Peyer's patch (tissue), 4 donors: ENCODE data around the gene MTHFSD.

Experiments
- POLR2A ChIP-seq, 2 donors: fragments of 450-650 bp; IDR thresholded peaks; one replicate each; pipeline ENCODE4 v1.5.1; 2017; ENCODE audit warnings: antibody characterized with exemption in 2 of 2, mild to moderate bottlenecking in 2 of 2, moderate library complexity in 2 of 2
- TF ChIP-seq, protein P1 (sequence below), 6 experiments: fragments of 450-650 bp in 4 of 6; fragments of 200-600 bp in 2 of 6; sonication (generic) in 1 of 6; IDR thresholded peaks; one replicate each; pipeline ENCODE4 v1.5.1; 2017 to 2019; ENCODE audit warnings: antibody characterized with exemption in 6 of 6, mild to moderate bottlenecking in 3 of 6, moderate library complexity in 1 of 6

DNA sequence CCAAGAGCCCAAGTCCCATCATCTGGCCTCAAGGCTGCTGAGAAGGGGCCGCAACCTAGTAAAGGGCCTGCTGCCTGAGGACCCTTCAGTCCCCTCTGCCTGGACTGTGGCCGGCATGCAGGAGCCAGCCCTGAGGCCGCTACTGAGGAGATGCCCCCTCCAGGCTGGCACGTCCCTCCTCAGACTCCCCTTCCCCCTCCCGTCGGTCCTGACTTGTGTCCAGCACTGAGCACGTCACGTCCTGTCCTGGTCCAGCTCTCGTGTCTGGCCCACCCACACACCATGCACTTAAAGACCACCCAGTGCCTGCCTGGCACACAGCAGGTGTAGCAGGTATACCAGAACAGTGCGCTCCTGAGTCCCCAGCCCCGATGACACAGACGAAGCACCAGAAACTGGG, 9.6 kb downstream of the MTHFSD start:
- TF ChIP-seq, protein P1, sequence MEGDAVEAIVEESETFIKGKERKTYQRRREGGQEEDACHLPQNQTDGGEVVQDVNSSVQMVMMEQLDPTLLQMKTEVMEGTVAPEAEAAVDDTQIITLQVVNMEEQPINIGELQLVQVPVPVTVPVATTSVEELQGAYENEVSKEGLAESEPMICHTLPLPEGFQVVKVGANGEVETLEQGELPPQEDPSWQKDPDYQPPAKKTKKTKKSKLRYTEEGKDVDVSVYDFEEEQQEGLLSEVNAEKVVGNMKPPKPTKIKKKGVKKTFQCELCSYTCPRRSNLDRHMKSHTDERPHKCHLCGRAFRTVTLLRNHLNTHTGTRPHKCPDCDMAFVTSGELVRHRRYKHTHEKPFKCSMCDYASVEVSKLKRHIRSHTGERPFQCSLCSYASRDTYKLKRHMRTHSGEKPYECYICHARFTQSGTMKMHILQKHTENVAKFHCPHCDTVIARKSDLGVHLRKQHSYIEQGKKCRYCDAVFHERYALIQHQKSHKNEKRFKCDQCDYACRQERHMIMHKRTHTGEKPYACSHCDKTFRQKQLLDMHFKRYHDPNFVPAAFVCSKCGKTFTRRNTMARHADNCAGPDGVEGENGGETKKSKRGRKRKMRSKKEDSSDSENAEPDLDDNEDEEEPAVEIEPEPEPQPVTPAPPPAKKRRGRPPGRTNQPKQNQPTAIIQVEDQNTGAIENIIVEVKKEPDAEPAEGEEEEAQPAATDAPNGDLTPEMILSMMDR (IDR thresholded peaks at IDR 0.05), result no peak
- no peak for TF ChIP-seq POLR2A (IDR thresholded peaks at IDR 0.05)
